SK-N-SH treated with all-trans-retinoic acid at 6 μM for 48 hours (cell line): ENCODE data around the gene GOSR2.

Experiments
- ATAC-seq: fragments of 200-7000 bp; cut with Tn5 transposase; 3 replicates; pipeline ENCODE4 v1.9.1; 2020; ENCODE audit warnings: mild to moderate bottlenecking, moderate library complexity
- BACH2 ChIP-seq: fragments of 250-450 bp; sonication (Bioruptor Pico); IDR thresholded peaks from 2 replicates; pipeline ENCODE4 v1.9.0; 2021; ENCODE audit warnings: mild to moderate bottlenecking, borderline replicate concordance
- CREB5 ChIP-seq: fragments of 250-450 bp; sonication (Bioruptor Pico); IDR thresholded peaks from 2 replicates; pipeline ENCODE4 v1.5.1; 2020; ENCODE audit warnings: low read depth, mild to moderate bottlenecking, moderate library complexity
- CSDC2 ChIP-seq: fragments of 250-450 bp; sonication (Bioruptor Pico); IDR thresholded peaks from 2 replicates; pipeline ENCODE4 v1.5.0; 2020; ENCODE audit warnings: mild to moderate bottlenecking, moderate library complexity
- ESRRG ChIP-seq: fragments of 250-450 bp; sonication (Bioruptor Pico); IDR thresholded peaks from 2 replicates; pipeline ENCODE4 v1.6.1; 2021; ENCODE audit warnings: mild to moderate bottlenecking
- ISL1 ChIP-seq: fragments of 250-450 bp; sonication (Bioruptor Pico); IDR thresholded peaks from 2 replicates; pipeline ENCODE4 v2.1.2; 2022; ENCODE audit warnings: mild to moderate bottlenecking, moderate library complexity
- OSR1 ChIP-seq: fragments of 250-450 bp; sonication (Bioruptor Pico); IDR thresholded peaks from 2 replicates; pipeline ENCODE4 v1.8.0; 2022; ENCODE audit warnings: moderate library complexity, mild to moderate bottlenecking, inconsistent platforms
- PATZ1 ChIP-seq: fragments of 250-450 bp; sonication (Bioruptor Pico); IDR thresholded peaks from 2 replicates; pipeline ENCODE4 v1.8.0; 2020; ENCODE audit warnings: mild to moderate bottlenecking, moderate library complexity, borderline replicate concordance
- POU6F1 ChIP-seq: fragments of 250-450 bp; sonication (Bioruptor Pico); IDR thresholded peaks from 2 replicates; pipeline ENCODE4 v1.8.0; 2021; ENCODE audit warnings: low read depth, mild to moderate bottlenecking, moderate library complexity, borderline replicate concordance
- PPARA ChIP-seq: fragments of 250-450 bp; sonication (Bioruptor Pico); IDR thresholded peaks from 2 replicates; pipeline ENCODE4 v1.5.0; 2020; ENCODE audit warnings: mild to moderate bottlenecking, borderline replicate concordance
- RARB ChIP-seq: fragments of 250-450 bp; sonication (Bioruptor Pico); IDR thresholded peaks from 2 replicates; pipeline ENCODE4 v1.8.0; 2021; ENCODE audit warnings: mild to moderate bottlenecking, moderate library complexity
- TCF4 ChIP-seq: fragments of 250-450 bp; sonication (Bioruptor Pico); IDR thresholded peaks from 2 replicates; pipeline ENCODE4 v1.8.0; 2021; ENCODE audit warnings: mild to moderate bottlenecking, moderate library complexity, borderline replicate concordance
- TOX ChIP-seq: fragments of 250-450 bp; sonication (Bioruptor Pico); IDR thresholded peaks from 2 replicates; pipeline ENCODE4 v1.8.0; 2021; ENCODE audit warnings: mild to moderate bottlenecking, moderate library complexity, borderline replicate concordance
- TSHZ2 ChIP-seq: fragments of 250-450 bp; sonication (Bioruptor Pico); IDR thresholded peaks from 2 replicates; pipeline ENCODE4 v1.5.0; 2020; ENCODE audit warnings: mild to moderate bottlenecking, moderate library complexity
- ZC3H10 ChIP-seq: fragments of 250-450 bp; sonication (Bioruptor Pico); IDR thresholded peaks from 2 replicates; pipeline ENCODE4 v1.5.1; 2021; ENCODE audit warnings: mild to moderate bottlenecking, moderate library complexity
- ZFP30 ChIP-seq: fragments of 450-650 bp; formaldehyde crosslinking; IDR thresholded peaks from 2 replicates; pipeline ENCODE4 v1.5.0; 2022; ENCODE audit warnings: mild to moderate bottlenecking, moderate library complexity
- ZNF70 ChIP-seq: fragments of 450-650 bp; formaldehyde crosslinking; IDR thresholded peaks from 2 replicates; pipeline ENCODE4 v1.5.0; 2020; ENCODE audit warnings: mild to moderate bottlenecking, moderate library complexity
- ZNF8 ChIP-seq: fragments of 450-650 bp; formaldehyde crosslinking; IDR thresholded peaks from 2 replicates; pipeline ENCODE4 v1.5.0; 2020; ENCODE audit warnings: mild to moderate bottlenecking, moderate library complexity
- TF ChIP-seq, protein P1 (sequence below): fragments of 250-450 bp; sonication (Bioruptor Pico); IDR thresholded peaks from 2 replicates; pipeline ENCODE4 v1.5.1; 2021; ENCODE audit warnings: mild to moderate bottlenecking, moderate library complexity

Gene GOSR2

GRCh38 chr17:46875849-46876352 is 47.1 kb upstream of the GOSR2 start (continued):
- TF ChIP-seq CREB5 (CRISPR knock-in tag) (no peak), OSR1 (CRISPR knock-in tag) (no peak), TSHZ2 (CRISPR knock-in tag) (no peak), POU6F1 (no peak)

- peak; percentile 71 for ATAC-seq
- TF ChIP-seq ZC3H10 (no peak), ZNF8 (CRISPR knock-in tag) (no peak), PPARA (CRISPR knock-in tag) (no peak), TOX (CRISPR knock-in tag) (no peak), OSR1 (CRISPR knock-in tag) (no peak), CREB5 (CRISPR knock-in tag) (no peak), RARB (CRISPR knock-in tag) (no peak), CSDC2 (CRISPR knock-in tag) (no peak), ZNF70 (CRISPR knock-in tag) (no peak), BACH2 (CRISPR knock-in tag) (no peak), PATZ1 (CRISPR knock-in tag) (no peak), ISL1 (no peak), ESRRG (CRISPR knock-in tag) (no peak), TSHZ2 (CRISPR knock-in tag) (no peak), ZFP30 (no peak), TCF4 (CRISPR knock-in tag) (no peak)
- TF ChIP-seq, protein P1, sequence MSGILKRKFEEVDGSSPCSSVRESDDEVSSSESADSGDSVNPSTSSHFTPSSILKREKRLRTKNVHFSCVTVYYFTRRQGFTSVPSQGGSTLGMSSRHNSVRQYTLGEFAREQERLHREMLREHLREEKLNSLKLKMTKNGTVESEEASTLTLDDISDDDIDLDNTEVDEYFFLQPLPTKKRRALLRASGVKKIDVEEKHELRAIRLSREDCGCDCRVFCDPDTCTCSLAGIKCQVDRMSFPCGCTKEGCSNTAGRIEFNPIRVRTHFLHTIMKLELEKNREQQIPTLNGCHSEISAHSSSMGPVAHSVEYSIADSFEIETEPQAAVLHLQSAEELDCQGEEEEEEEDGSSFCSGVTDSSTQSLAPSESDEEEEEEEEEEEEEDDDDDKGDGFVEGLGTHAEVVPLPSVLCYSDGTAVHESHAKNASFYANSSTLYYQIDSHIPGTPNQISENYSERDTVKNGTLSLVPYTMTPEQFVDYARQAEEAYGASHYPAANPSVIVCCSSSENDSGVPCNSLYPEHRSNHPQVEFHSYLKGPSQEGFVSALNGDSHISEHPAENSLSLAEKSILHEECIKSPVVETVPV (CRISPR knock-in tag) = no peak
Measured at GRCh38 chr17:46876353-46876887, 46.5 kb upstream of the GOSR2 start.
